HUDEP-2 (cell line): ENCODE measurements around the gene KRTAP2-3.
"Not testable (repeated sequence)": the region's sequence is repeated elsewhere in the genome, so short reads cannot be mapped to it uniquely, and the experiment has no call there.

Experiments
- DNase-seq, 76 experiments: peaks; one replicate each; lab custom pipeline; 2025; ENCODE audit not compliant: unreplicated experiment in 76 of 76; lab: John Stamatoyannopoulos, UW

KRTAP2-3 gene

GRCh38 chr17:41069031-41069430 is 9.1 kb upstream of the KRTAP2-3 start:
- DNase-seq: no peak

- DNase-seq: no peak
Observed at GRCh38 chr17:41067281-41067680, 7.4 kb upstream of the KRTAP2-3 start.

- DNase-seq: no peak
Observed at GRCh38 chr17:41065829-41066624, 6.1 kb upstream of the KRTAP2-3 start, which contains the start of gene KRTAP2-4. Gene KRTAP2-4, minus strand, starts transcription at chr17:41065879. Its CDS starts 34 bp downstream, at chr17:41065845.

GRCh38 chr17:41065016-41065689 is 5.2 kb upstream of the KRTAP2-3 start:
- not testable (repeated sequence) for DNase-seq

- peak in 1 of 76 experiments; percentile 4 for DNase-seq
Observed at GRCh38 chr17:41064301-41064700, 4.4 kb upstream of the KRTAP2-3 start.

GRCh38 chr17:41063449-41063848 is 3.5 kb upstream of the KRTAP2-3 start:
- DNase-seq: no peak

GRCh38 chr17:41061964-41062363 is 2.0 kb upstream of the KRTAP2-3 start:
- no peak for DNase-seq

- not testable (repeated sequence) for DNase-seq
Observed at GRCh38 chr17:41059276-41060051, 450 bp downstream of the KRTAP2-3 start.

GRCh38 chr17:41058741-41059140 is 1.2 kb downstream of the KRTAP2-3 start:
- no peak for DNase-seq

GRCh38 chr17:41057547-41057946 is 2.4 kb downstream of the KRTAP2-3 start:
- no peak for DNase-seq

- DNase-seq: not testable (repeated sequence)
Observed at GRCh38 chr17:41055130-41055529, 4.8 kb downstream of the KRTAP2-3 start, which contains the start of gene KRTAP2-2. Gene KRTAP2-2, minus strand, starts transcription at chr17:41055230. Its CDS starts 19 bp downstream, at chr17:41055211.

- not testable (repeated sequence) for DNase-seq
Observed at GRCh38 chr17:41054556-41054955, 5.4 kb downstream of the KRTAP2-3 start.

GRCh38 chr17:41054025-41054424 is 5.9 kb downstream of the KRTAP2-3 start:
- DNase-seq: no peak

- DNase-seq: no peak
Observed at GRCh38 chr17:41052566-41052965, 7.3 kb downstream of the KRTAP2-3 start.

- DNase-seq: no peak
Observed at GRCh38 chr17:41049110-41049509, 10.8 kb downstream of the KRTAP2-3 start.

GRCh38 chr17:41048441-41048840 is 11.5 kb downstream of the KRTAP2-3 start:
- DNase-seq: no peak

GRCh38 chr17:41046735-41047465 is 13.0 kb downstream of the KRTAP2-3 start, which contains the start of gene KRTAP2-1:
Gene KRTAP2-1, minus strand, starts transcription at chr17:41047316. Its CDS starts 49 bp downstream, at chr17:41047267.
- DNase-seq: not testable (repeated sequence)

- DNase-seq: no peak
Observed at GRCh38 chr17:41042953-41043352, 17.0 kb downstream of the KRTAP2-3 start.

- DNase-seq: not testable (repeated sequence)
Observed at GRCh38 chr17:41040783-41041571, 18.9 kb downstream of the KRTAP2-3 start, which contains the start of gene KRTAP1-1. Gene KRTAP1-1, minus strand, starts transcription at chr17:41041450. Its CDS starts 53 bp downstream, at chr17:41041397.
